ENCODE measurements around the gene PMPCB.
A peak's percentile ranks its signal among the peaks of the same experiment; 100 is the strongest.

The PMPCB gene

GRCh38 chr7:103343758-103344452, 46.7 kb downstream of the PMPCB start:
- Mint-ChIP-seq H3K27me3 (no peaks in the 10 kb centered on the region), H3K4me1 (peaks cover 53% of the 10 kb centered on the region), H3K9me3 (no peaks in the 10 kb centered on the region), H3K4me3 (peak overlapping the region; percentile 100), H3K27ac (ENCODE audit: low read depth) (peak overlapping the region; percentile 100), H3K36me3 (ENCODE audit: insufficient read depth) (peaks cover 43% of the 10 kb centered on the region)
- DNase-seq (ENCODE audit: low spot score in 2 of 2) (no peak), ATAC-seq (replicated peaks; ENCODE audit: extremely low read depth, poor library complexity, severe bottlenecking) (peak; percentile 26)

DNA sequence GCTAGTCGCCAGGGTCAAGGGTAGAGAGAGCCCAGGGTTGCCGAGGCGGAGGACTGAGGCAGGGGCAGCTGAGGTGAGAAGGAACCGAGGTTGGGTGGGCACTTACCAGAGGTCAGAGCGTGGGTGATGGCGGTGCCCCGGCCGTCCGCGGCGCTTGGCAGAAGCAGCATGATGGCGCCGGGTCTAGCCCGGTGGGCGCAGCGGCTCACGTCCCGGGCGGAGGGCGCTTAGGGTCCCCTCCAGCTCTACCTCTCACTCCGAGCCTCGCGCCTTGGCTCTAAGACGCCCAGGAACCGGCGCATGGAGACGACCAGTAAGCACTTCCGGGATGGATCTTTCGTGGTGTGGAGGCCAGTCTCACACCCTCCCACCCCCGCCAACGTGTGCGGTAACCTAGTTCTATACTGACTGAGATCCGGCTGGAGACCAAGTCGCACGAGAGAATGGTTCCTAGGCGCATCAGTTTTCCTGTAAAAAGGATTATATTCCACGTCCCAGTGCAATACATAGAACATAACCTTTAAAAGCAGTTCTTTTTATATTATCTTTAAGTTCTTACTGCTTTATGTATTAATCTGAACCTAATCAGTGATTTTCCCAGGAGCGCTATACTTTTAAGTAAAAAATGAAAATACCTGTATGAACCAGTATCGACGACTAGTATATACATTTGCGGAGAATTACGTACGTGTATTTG, 47.4 kb downstream of the PMPCB start, which contains the start of gene DNAJC2:
Gene DNAJC2, minus strand, starts transcription at position 315 of the 697 bp plus-strand sequence. Its CDS starts 145 bp downstream, at position 170.
- H3K27ac Mint-ChIP-seq (ENCODE audit: low read depth), result peak within 1 kb of the TSS; percentile 100
- H3K4me1 Mint-ChIP-seq, result peaks cover 53% of the 10 kb centered on the region
- ATAC-seq (replicated peaks; ENCODE audit: extremely low read depth, poor library complexity, severe bottlenecking) (peak; percentile 92), DNase-seq (ENCODE audit: low spot score in 2 of 2) (peak; percentile 74 to 78)
- peaks cover 37% of the 10 kb centered on the region for H3K36me3 Mint-ChIP-seq (ENCODE audit: insufficient read depth)
- H3K9me3 Mint-ChIP-seq, result no peaks in the 10 kb centered on the region
- H3K27me3 Mint-ChIP-seq, result no peaks in the 10 kb centered on the region
- H3K4me3 Mint-ChIP-seq, result peak within 1 kb of the TSS; percentile 100

DNA sequence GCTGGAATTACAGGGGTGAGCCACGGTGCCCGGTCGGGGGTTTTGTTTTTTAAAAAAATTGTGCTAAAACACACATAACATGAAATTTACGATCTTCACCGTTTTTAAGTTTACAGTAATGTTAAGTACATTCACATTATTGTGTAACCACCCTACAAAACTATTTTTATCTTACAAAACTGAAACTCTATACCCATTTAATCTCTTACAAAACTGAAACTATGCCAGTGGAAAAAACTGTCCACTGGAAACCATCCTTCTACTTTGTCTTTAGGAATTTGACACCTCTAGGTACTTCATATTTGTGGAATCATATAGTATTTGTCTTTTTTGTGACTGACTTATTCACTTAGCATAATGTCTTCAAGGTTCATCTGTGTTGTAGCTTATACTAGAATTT, 49.2 kb downstream of the PMPCB start:
- DNase-seq (ENCODE audit: low spot score in 2 of 2) (no peak), ATAC-seq (replicated peaks; ENCODE audit: extremely low read depth, poor library complexity, severe bottlenecking) (no peak)
- Mint-ChIP-seq H3K4me3 (peak overlapping the region; percentile 94), H3K36me3 (ENCODE audit: insufficient read depth) (peaks cover 22% of the 10 kb centered on the region), H3K27ac (ENCODE audit: low read depth) (no peak overlapping the region), H3K4me1 (peaks cover 52% of the 10 kb centered on the region), H3K9me3 (no peaks in the 10 kb centered on the region), H3K27me3 (no peaks in the 10 kb centered on the region)

GRCh38 chr7:103347507-103348267, 50.5 kb downstream of the PMPCB start, which contains the start of gene PSMC2:
Gene PSMC2, plus strand, starts transcription at chr7:103347643. Its CDS starts 69 bp downstream, at chr7:103347712.
- no peaks in the 10 kb centered on the region for H3K27me3 Mint-ChIP-seq
- no peaks in the 10 kb centered on the region for H3K9me3 Mint-ChIP-seq
- DNase-seq (ENCODE audit: low spot score in 2 of 2), result peak; percentile 71 to 78
- peaks cover 56% of the 10 kb centered on the region for H3K4me1 Mint-ChIP-seq
- peak; percentile 65 for ATAC-seq (replicated peaks; ENCODE audit: extremely low read depth, poor library complexity, severe bottlenecking)
- H3K36me3 Mint-ChIP-seq (ENCODE audit: insufficient read depth), result peaks cover 28% of the 10 kb centered on the region
- peak within 1 kb of the TSS; percentile 92 for H3K27ac Mint-ChIP-seq (ENCODE audit: low read depth)
- peak within 1 kb of the TSS; percentile 94 for H3K4me3 Mint-ChIP-seq

- no peak for ATAC-seq (replicated peaks; ENCODE audit: extremely low read depth, poor library complexity, severe bottlenecking)
- Mint-ChIP-seq H3K4me1 (peaks cover 58% of the 10 kb centered on the region), H3K9me3 (no peaks in the 10 kb centered on the region), H3K4me3 (peak overlapping the region; percentile 94), H3K27ac (ENCODE audit: low read depth) (peak overlapping the region; percentile 92), H3K27me3 (no peaks in the 10 kb centered on the region), H3K36me3 (ENCODE audit: insufficient read depth) (peaks cover 27% of the 10 kb centered on the region)
- no peak for DNase-seq (ENCODE audit: low spot score in 2 of 2)
Observed at GRCh38 chr7:103348452-103348851, 51.2 kb downstream of the PMPCB start.

GRCh38 chr7:103348959-103349358, 51.7 kb downstream of the PMPCB start:
- Mint-ChIP-seq H3K27ac (ENCODE audit: low read depth) (peak overlapping the region; percentile 92), H3K36me3 (ENCODE audit: insufficient read depth) (peaks cover 24% of the 10 kb centered on the region), H3K27me3 (no peaks in the 10 kb centered on the region), H3K4me1 (peaks cover 54% of the 10 kb centered on the region), H3K4me3 (peak overlapping the region; percentile 94), H3K9me3 (no peaks in the 10 kb centered on the region)
- DNase-seq (ENCODE audit: low spot score in 2 of 2) (no peak), ATAC-seq (replicated peaks; ENCODE audit: extremely low read depth, poor library complexity, severe bottlenecking) (no peak)

DNA sequence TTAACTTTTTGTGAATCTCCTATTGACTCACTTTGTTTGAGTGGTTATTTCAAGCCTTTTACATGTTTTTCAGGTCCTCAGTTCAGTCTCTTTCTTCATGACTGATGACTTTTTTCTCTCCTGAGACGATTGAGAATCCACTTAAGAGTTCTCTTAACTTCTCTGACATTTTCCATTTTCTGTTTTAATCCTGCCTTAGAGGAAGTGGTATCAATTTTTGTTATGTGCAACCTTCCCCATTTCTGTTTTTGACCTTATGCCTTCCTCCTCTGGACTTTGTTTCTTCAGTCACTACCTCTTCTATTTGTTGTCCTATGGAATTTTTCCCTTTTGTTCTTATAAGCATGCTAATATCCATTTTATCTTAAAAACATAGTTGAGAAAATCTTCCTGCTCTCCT, 52.6 kb downstream of the PMPCB start:
- Mint-ChIP-seq H3K27me3 (no peaks in the 10 kb centered on the region), H3K4me1 (peaks cover 50% of the 10 kb centered on the region), H3K4me3 (peak overlapping the region; percentile 94), H3K9me3 (no peaks in the 10 kb centered on the region), H3K36me3 (ENCODE audit: insufficient read depth) (peaks cover 22% of the 10 kb centered on the region), H3K27ac (ENCODE audit: low read depth) (peak overlapping the region; percentile 32)
- DNase-seq (ENCODE audit: low spot score in 2 of 2) (no peak), ATAC-seq (replicated peaks; ENCODE audit: extremely low read depth, poor library complexity, severe bottlenecking) (no peak)

Measured in central memory CD8-positive, alpha-beta T cell (primary cell).